HG02798 (cell line): ENCODE results near the gene MRPL14.
"Not testable (repeated sequence)": the region's sequence is repeated elsewhere in the genome, so short reads cannot be mapped to it uniquely, and the experiment has no call there.

ENCODE experiments used
- ATAC-seq: cut with Tn5 transposase; IDR thresholded peaks from one replicate; pipeline ENCODE4 v1.9.1; 2021; ENCODE audit warnings: mild to moderate bottlenecking; ENCODE audit not compliant: unreplicated experiment, poor library complexity

The MRPL14 gene

DNA sequence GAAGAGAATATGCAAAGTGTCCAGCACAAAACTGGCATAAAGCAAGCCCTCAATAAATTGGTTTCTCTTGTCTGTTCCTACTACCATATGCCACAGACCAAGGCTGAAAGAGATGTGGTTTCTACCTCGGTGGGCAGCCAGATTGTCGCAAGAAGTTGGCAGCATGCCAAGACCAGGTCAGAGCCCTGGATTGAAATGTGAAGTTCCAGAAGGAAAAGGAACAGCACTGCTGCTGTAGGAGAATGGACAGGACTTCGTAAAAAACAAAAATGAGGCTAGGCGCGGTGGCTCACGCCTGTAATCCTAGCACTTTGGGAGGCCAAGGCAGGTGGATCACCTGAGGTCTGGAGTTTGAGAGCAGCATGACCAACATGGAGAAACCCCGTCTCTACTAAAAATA is 22.1 kb downstream of the MRPL14 start:
- no peak for ATAC-seq

GRCh38 chr6:44104481-44105021 is 22.7 kb downstream of the MRPL14 start:
- ATAC-seq, result no peak

GRCh38 chr6:44102527-44102926 is 24.7 kb downstream of the MRPL14 start:
- ATAC-seq, result no peak

GRCh38 chr6:44101832-44102231 is 25.4 kb downstream of the MRPL14 start:
- no peak for ATAC-seq

GRCh38 chr6:44100088-44100550 is 27.1 kb downstream of the MRPL14 start:
- ATAC-seq, result no peak

GRCh38 chr6:44099192-44099591 is 28.1 kb downstream of the MRPL14 start:
- no peak for ATAC-seq

- no peak for ATAC-seq
These were observed 29.4 kb downstream of the MRPL14 start for GRCh38 chr6:44097782-44098317.

- ATAC-seq, result peak; percentile 63
These were observed 30.6 kb downstream of the MRPL14 start for GRCh38 chr6:44096612-44097011.

DNA sequence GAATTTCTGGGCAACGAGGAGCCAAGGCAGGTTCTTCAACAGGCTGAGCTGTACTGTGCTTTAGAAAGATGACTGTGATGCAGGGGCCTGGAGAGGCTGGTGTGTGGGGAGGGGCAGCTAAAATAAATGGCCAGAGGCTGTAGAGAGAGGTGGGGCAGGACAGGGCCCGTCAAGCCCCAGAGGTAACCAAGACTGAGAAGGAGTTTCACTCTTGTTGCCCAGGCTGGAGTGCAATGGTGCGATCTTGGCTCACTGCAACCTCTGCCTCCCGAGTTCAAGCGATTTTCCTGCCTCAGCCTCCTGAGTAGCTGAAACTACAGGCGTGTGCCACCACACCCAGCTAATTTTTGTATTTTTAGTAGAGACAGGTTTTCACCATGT is 32.0 kb downstream of the MRPL14 start:
- ATAC-seq, result not testable (repeated sequence)

- ATAC-seq, result no peak
These were observed 32.6 kb downstream of the MRPL14 start for GRCh38 chr6:44094403-44095242.

DNA sequence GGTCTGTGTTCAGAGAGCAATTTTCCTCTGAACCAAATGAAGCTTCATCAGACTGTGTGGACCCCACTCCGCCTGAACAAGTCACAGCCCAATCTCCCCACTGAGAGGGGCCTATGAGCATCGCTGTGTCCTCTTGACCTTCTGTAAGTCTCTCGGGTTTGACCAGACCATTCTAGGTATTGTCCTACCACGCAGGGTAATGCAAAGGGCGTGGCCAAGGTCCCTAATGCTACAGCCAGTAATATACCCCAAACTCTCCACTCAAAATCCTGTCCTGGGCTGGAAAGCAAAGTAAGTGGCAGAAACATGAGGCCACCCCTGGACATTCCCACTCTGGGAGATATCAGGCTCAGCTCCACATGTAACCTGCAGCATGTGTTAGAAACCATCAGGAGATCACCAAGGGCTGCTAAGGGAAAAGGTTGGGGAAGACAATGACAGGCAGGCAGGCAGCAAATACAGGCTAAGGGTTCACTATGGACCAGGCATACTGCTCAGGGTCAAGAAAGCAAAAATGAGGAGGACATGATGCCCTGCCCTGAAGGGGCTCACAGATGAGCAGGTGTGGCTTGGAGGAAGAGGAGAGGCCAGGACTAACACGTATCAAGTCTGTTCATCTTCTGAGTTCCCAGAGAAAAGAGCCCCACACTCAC is 33.4 kb downstream of the MRPL14 start:
- ATAC-seq, result no peak

DNA sequence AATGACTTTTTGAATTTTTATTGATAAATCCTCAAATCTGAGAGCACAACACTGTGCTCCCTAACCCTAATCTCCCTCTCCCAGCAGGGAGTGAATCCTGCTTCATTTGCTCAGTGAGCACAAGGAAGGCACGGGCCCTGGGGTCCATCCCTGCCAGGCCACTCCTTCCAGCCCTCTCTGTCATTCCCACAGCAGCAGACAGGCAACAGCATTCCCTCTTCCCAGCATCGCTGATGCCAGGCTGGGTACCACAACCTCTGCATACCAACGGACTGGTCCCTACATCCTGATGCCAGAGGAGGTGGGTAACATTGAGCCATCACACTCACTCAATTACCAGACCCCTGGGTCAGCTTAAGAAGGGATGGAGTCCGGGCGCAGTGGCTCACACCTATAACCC is 34.2 kb downstream of the MRPL14 start:
- ATAC-seq, result no peak

DNA sequence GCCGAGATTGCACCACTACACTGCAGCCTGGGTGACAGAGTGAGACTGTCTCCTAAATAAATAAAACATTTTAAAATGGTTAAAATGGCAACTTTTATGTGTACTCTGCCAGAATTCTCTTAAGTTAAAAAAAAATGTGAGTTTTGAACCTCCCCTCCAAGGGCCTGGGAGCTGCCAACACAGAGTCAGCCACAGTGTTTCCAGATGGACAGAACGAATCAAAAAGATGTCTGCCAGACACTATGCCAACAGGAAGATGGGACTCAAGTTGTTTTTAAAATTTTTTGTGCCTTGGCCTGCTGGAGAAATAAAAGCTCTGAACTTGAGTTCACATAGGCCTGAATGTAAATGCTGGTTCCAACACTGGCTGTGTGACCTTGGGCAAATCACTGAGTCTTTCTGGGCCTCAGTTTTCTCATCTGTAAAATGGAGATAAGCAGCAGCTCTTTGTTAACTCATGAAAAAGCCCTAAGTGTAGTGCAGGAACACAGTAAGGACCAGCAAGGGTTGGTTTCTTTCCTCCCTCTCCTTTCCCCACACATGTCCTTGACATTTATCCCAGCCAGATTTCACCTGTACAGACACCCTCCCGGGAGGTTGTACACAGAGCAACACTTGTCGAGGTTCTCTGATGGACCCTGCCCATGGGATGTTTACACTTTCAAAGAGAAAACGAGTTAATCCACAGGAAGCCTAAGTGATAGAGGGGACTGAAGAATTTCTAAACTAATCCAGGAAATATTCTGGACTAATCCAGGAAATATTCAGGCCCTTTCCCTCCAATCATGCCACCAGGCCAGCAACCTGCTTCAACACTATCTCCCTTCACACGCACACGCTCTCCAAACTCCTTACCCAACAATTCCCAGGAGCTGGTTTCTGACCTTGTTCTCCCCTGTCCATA is 35.0 kb downstream of the MRPL14 start:
- no peak for ATAC-seq

GRCh38 chr6:44091356-44091755 is 35.9 kb downstream of the MRPL14 start:
- ATAC-seq, result not testable (repeated sequence)

DNA sequence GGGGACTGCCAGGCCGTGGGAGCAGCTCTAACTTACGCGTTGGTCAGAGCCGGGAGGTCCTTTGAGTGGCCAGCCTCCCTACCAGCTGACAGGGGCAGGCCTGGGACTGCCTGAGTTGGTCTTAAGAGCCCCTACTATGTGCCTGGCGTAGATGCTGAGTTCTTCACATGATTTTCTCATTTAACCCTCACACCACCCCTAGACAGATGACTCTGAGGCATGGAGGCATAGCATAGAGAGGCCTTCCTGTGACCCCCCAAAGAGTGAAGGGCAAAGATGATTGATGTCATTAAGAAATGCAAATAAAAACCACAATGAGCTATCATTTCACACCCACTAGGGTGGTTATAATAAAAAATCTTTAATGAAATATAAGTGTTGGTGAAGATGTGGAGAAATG is 36.8 kb downstream of the MRPL14 start:
- no peak for ATAC-seq

GRCh38 chr6:44088827-44089590 is 38.2 kb downstream of the MRPL14 start:
- no peak for ATAC-seq

GRCh38 chr6:44087623-44088022 is 39.6 kb downstream of the MRPL14 start:
- ATAC-seq, result no peak

GRCh38 chr6:44086931-44087574 is 40.2 kb downstream of the MRPL14 start:
- no peak for ATAC-seq

- ATAC-seq, result no peak
These were observed 42.0 kb downstream of the MRPL14 start for GRCh38 chr6:44085219-44085618.
